ENCODE results near the gene ARMC8.

Gene ARMC8

DNA sequence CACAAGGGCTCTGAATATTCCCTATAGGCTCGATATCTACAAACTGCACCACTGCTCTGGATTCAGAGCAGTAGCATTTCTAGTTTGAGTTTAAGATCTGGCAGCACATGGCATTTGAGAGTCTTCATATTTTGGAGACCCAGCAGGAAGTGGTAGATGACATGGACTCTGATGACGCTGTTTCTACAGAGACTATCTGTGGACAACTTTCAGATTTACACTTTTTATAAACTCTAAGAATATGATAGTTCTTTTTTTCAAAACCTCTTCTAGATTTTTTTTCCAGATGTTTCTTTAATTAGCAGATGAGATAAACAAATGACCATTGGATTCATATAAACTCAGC lies 35.8 kb downstream of the ARMC8 start:
- no peak overlapping the region for H3K4me3 ChIP-seq (ENCODE audit: low read depth, low read length)
- DNase-seq (ENCODE audit: low read depth) = no peak
- no peak for TF ChIP-seq CTCF (IDR thresholded peaks at IDR 0.05; ENCODE audit: low read depth, low read length, missing control alignments)

DNA sequence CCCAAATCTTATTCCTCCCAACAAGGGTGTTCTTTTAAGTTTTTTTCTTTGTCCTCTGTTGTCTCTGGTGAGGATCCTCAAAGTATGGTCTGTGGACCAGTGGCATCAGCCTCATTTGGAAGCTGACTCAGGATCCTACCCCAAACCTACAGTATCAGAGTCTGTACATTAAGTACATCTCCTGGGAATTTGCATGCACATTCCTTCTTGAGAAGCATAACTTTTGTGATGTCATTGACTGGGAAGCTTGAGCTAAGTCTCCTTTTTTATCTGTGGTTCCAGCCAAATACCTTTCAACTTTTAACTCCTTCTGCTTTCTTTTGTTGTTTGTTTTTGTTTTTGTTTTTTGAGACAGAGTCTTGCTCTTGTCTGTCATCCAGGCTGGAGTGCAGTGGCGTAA lies 40.5 kb downstream of the ARMC8 start:
- DNase-seq (ENCODE audit: low read depth) = no peak
- TF ChIP-seq CTCF (IDR thresholded peaks at IDR 0.05; ENCODE audit: low read depth, low read length, missing control alignments) = no peak

DNA sequence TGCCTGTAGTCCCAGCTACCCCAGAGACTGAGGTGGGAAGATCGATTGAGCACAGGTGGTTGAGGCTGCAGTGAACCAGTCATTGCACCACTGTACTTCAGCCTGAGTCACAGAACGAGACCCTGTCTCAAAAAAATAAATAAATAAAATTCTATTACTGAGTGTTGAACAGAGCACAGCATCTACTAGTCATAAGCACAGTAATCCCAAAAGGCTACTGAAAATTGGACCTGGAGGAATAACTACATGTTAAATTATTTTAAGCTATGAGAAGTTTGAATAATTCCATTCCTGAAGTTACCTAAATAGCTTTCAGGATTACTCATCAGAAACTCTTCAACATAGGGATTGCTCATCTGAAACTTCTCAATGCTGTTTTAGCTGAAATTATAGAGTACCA lies 43.4 kb downstream of the ARMC8 start:
- no peak for TF ChIP-seq CTCF (IDR thresholded peaks at IDR 0.05; ENCODE audit: low read depth, low read length, missing control alignments)
- no peak overlapping the region for H3K4me3 ChIP-seq (ENCODE audit: low read depth, low read length)
- no peak for DNase-seq (ENCODE audit: low read depth)

More for the DNA sequence above, 40.5 kb downstream of the ARMC8 start:
- no peak overlapping the region for H3K4me3 ChIP-seq (ENCODE audit: low read depth, low read length)

GRCh38 chr3:138232705-138233364 lies 45.7 kb downstream of the ARMC8 start:
- no peak for TF ChIP-seq CTCF (IDR thresholded peaks at IDR 0.05; ENCODE audit: low read depth, low read length, missing control alignments)
- no peak for DNase-seq (ENCODE audit: low read depth)
- H3K4me3 ChIP-seq (ENCODE audit: low read depth, low read length) = no peak overlapping the region

GRCh38 chr3:138234401-138235179 lies 47.5 kb downstream of the ARMC8 start:
- no peak for DNase-seq (ENCODE audit: low read depth)
- H3K4me3 ChIP-seq (ENCODE audit: low read depth, low read length) = no peak overlapping the region
- no peak for TF ChIP-seq CTCF (IDR thresholded peaks at IDR 0.05; ENCODE audit: low read depth, low read length, missing control alignments)

GRCh38 chr3:138238711-138239110 lies 51.6 kb downstream of the ARMC8 start:
- no peak for TF ChIP-seq CTCF (IDR thresholded peaks at IDR 0.05; ENCODE audit: low read depth, low read length, missing control alignments)

GRCh38 chr3:138241061-138241460 lies 54.0 kb downstream of the ARMC8 start:
- TF ChIP-seq CTCF (IDR thresholded peaks at IDR 0.05; ENCODE audit: low read depth, low read length, missing control alignments) = no peak
- DNase-seq (ENCODE audit: low read depth) = no peak
- no peak overlapping the region for H3K4me3 ChIP-seq (ENCODE audit: low read depth, low read length)

More at GRCh38 chr3:138238711-138239110, 51.6 kb downstream of the ARMC8 start:
- no peak for DNase-seq (ENCODE audit: low read depth)
- H3K4me3 ChIP-seq (ENCODE audit: low read depth, low read length) = no peak overlapping the region

All from GM12864 (cell line).